Left ventricle myocardium inferior (tissue), 1 donor: Measurements from ENCODE around the gene DNAH3. TPM values are rescaled to one million over a fixed set of nuclear protein-coding genes. Genes with fewer than 3 reads are reported as not detected.
"Not testable (repeated sequence)": the region's sequence is repeated elsewhere in the genome, so short reads cannot be mapped to it uniquely, and the experiment has no call there.

Source experiments
- DNase-seq: peaks from one replicate; pipeline ENCODE4 v3.0.0-alpha.2; 2020
- H3K27ac ChIP-seq: fragments of 200-600 bp; replicated peaks from 2 replicates; pipeline ENCODE4 v1.8.0; 2021
- H3K27me3 ChIP-seq: fragments of 200-600 bp; 2 replicates; pipeline ENCODE4 v1.8.0; 2021; ENCODE audit warnings: low read depth
- H3K36me3 ChIP-seq: fragments of 200-600 bp; 2 replicates; pipeline ENCODE4 v1.8.0; 2021
- H3K4me1 ChIP-seq: fragments of 200-600 bp; 2 replicates; pipeline ENCODE4 v1.8.0; 2021
- H3K4me3 ChIP-seq: fragments of 200-600 bp; 2 replicates; pipeline ENCODE4 v1.8.0; 2021; ENCODE audit warnings: mild to moderate bottlenecking, moderate library complexity
- H3K9me3 ChIP-seq: fragments of 200-600 bp; replicated peaks from 2 replicates; pipeline ENCODE4 v1.8.0; 2021
- CTCF ChIP-seq: fragments of 200-600 bp; IDR thresholded peaks from 2 replicates; pipeline ENCODE4 v1.8.0; 2021; ENCODE audit warnings: antibody characterized with exemption, mild to moderate bottlenecking, borderline replicate concordance
- intact Hi-C: fragments of 100-400 bp; cut with micrococcal nuclease; formaldehyde crosslinking; loops from one replicate; pipeline ENCODE4 v1.11.0; 2022
- long read RNA-seq: library from polyadenylated mRNA; unstranded; transcript quantifications from one replicate; pipeline ENCODE4 v2.0.0, GENCODE V29; 2021
- total RNA-seq: library from RNA; stranded (reverse); fragmentation: NEBNext Ultra II Directional; extraction: Animal tissue kit (Norgen Biotek cat#: 25700); gene quantifications from one replicate; pipeline ENCODE4 v1.2.1, GENCODE V29; 2021
- donor health status: DM: no; HTN: yes; CAD: no; lungs with severe emphysema.

DNAH3 gene
- 1.8 TPM for total RNA-seq
- long read RNA-seq = 0 reads

GRCh38 chr16:21150375-21151001, at the start of gene DNAH3:
TSS of gene DNAH3 (minus strand) at chr16:21150846. CDS start at chr16:21150319, 527 bp downstream.
- H3K27ac ChIP-seq = no peak within 1 kb of the TSS
- intact Hi-C loops = no loop called here
- peaks cover 10% of the 10 kb centered on the region for H3K4me1 ChIP-seq
- DNase-seq = no peak
- H3K36me3 ChIP-seq = no peaks in the 10 kb centered on the region
- H3K9me3 ChIP-seq = no peaks in the 10 kb centered on the region
- TF ChIP-seq CTCF = no peak
- H3K4me3 ChIP-seq = no peak within 1 kb of the TSS
- no peaks in the 10 kb centered on the region for H3K27me3 ChIP-seq

DNA sequence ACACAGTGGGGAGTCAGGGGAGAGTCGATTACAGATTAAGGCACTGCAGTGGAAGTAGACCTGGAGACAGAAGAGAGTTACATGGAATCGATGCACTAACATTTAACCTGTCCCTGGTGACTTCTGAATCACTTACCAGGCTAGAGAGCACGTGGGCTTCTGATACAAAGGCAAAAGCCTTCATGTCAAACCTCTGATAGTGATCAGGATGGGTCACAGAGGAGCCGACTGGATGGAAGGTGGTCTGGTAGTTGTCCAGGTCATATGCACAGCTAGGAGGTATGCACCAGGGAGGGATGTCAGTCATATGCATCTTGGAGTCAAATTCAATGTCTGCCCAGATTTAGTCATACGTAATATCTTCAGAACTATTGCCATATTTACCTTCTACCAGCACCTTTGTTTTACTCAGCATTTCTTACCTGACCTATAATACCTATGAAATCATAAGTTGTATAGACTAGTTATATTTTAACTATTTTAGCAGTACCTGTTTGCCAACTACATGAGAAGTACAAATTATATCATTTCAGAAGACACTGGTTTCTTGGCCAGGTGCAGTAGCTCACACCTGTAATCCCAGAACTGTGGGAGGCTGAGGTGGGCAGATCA, 49.1 kb upstream of the DNAH3 start:
- TF ChIP-seq CTCF = no peak
- Histone ChIP-seq H3K4me3 (no peak overlapping the region), H3K27me3 (peaks cover 40% of the 10 kb centered on the region), H3K9me3 (no peaks in the 10 kb centered on the region), H3K36me3 (no peaks in the 10 kb centered on the region), H3K27ac (no peak overlapping the region), H3K4me1 (no peaks in the 10 kb centered on the region)
- intact Hi-C loops = no loop called here
- no peak for DNase-seq

GRCh38 chr16:21197621-21198020, 47.0 kb upstream of the DNAH3 start:
- Histone ChIP-seq H3K27ac (no peak overlapping the region), H3K4me3 (no peak overlapping the region), H3K4me1 (no peaks in the 10 kb centered on the region), H3K27me3 (peaks cover 46% of the 10 kb centered on the region), H3K9me3 (no peaks in the 10 kb centered on the region), H3K36me3 (no peaks in the 10 kb centered on the region)
- no peak for TF ChIP-seq CTCF
- DNase-seq = no peak
- intact Hi-C loops = no loop called here

DNA sequence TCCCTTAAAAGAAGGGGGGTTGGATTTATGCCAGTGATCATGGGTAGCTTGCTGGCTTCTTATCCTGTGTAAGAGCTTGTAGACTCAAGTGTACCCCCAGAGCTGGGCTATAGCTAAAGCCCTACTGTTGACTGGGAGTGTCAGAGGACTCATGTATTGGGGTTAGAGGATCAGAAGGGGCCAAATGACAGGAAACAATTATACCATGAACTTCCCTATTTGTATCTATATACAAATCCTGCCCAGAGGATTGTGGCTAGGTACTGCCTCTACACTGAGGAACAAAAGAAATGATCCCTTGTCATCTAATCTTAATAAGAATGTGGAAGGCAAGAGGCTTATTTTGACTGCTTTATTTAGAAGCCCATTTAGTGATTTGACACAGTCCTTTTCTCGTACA, 46.5 kb upstream of the DNAH3 start:
- Histone ChIP-seq H3K36me3 (no peaks in the 10 kb centered on the region), H3K9me3 (no peaks in the 10 kb centered on the region), H3K4me1 (no peaks in the 10 kb centered on the region), H3K27ac (no peak overlapping the region), H3K4me3 (no peak overlapping the region), H3K27me3 (peaks cover 46% of the 10 kb centered on the region)
- intact Hi-C loops = no loop called here
- no peak for DNase-seq
- TF ChIP-seq CTCF = no peak

DNA sequence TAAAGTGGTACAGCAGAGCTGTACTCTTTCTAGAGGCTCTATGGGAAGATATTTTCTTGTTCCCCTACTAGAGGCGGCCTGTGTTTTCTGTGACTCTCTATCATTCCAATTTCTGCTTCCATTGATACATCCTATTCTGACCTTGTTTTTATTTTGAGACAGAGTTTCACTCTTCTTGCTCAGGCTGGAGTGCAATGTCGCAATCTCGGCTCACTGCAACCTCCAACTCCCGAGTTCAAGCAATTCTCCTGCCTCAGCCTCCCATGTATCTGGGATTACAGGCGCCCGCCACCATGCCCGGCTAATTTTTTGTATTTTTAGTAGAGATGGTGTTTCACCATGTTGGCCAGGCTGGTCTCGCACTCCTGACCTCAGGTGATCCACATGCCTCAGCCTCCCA, 44.7 kb upstream of the DNAH3 start:
- H3K4me1 ChIP-seq, H3K9me3 ChIP-seq, H3K27ac ChIP-seq, H3K4me3 ChIP-seq, DNase-seq, H3K36me3 ChIP-seq, intact Hi-C loops: not testable (repeated sequence)
- H3K27me3 ChIP-seq = peaks cover 38% of the 10 kb centered on the region

GRCh38 chr16:21194771-21195301, 44.2 kb upstream of the DNAH3 start:
- no peaks in the 10 kb centered on the region for H3K4me1 ChIP-seq
- intact Hi-C loops = no loop called here
- no peak overlapping the region for H3K27ac ChIP-seq
- H3K36me3 ChIP-seq = no peaks in the 10 kb centered on the region
- peaks cover 33% of the 10 kb centered on the region for H3K27me3 ChIP-seq
- no peak for DNase-seq
- TF ChIP-seq CTCF = no peak
- no peak overlapping the region for H3K4me3 ChIP-seq
- no peaks in the 10 kb centered on the region for H3K9me3 ChIP-seq
